WTC11 (cell line): ENCODE results near the gene SLC23A2. TPM values are rescaled to one million over a fixed set of nuclear protein-coding genes. Genes with fewer than 3 reads are reported as not detected.

Experiments used
- ATAC-seq: fragments of 200-7000 bp; cut with Tn5 transposase; 2 replicates; pipeline ENCODE4 v1.10.0; 2021; ENCODE audit warnings: mild to moderate bottlenecking, moderate library complexity
- CTCF ChIA-PET: fragments of 300-600 bp; sonication (Branson Sonifier 250); formaldehyde crosslinking; loops from one replicate; lab custom pipeline; 2021; ENCODE audit warnings: antibody characterized with exemption; lab: Charles Lee
- POLR2A ChIA-PET: fragments of 350-600 bp; sonication (Branson Sonifier 250); formaldehyde crosslinking; loops from one replicate; lab custom pipeline; 2021; ENCODE audit warnings: antibody characterized with exemption; lab: Charles Lee
- DNase-seq: peaks from one replicate; pipeline ENCODE4 v3.0.0; 2021; ENCODE audit warnings: low spot score
- H3K27ac Mint-ChIP-seq: 2 replicates; pipeline ENCODE4 v1.8.0; 2021; ENCODE audit warnings: mixed read lengths
- H3K27me3 Mint-ChIP-seq: 2 replicates; pipeline ENCODE4 v1.8.0; 2021; ENCODE audit warnings: low read depth, mild to moderate bottlenecking, moderate library complexity, mixed read lengths
- H3K36me3 Mint-ChIP-seq: 2 replicates; pipeline ENCODE4 v1.8.0; 2021; ENCODE audit warnings: mixed read lengths
- H3K4me1 Mint-ChIP-seq: 2 replicates; pipeline ENCODE4 v1.8.0; 2022; ENCODE audit warnings: mixed read lengths
- H3K4me3 Mint-ChIP-seq: 2 replicates; pipeline ENCODE4 v1.8.0; 2021; ENCODE audit warnings: mild to moderate bottlenecking, moderate library complexity, mixed read lengths
- H3K9me3 Mint-ChIP-seq: 2 replicates; pipeline ENCODE4 v1.8.0; 2021; ENCODE audit warnings: mixed read lengths
- CBFB ChIP-seq: sonication (generic); formaldehyde crosslinking; IDR thresholded peaks from 2 replicates; pipeline ENCODE4 v1.8.1; 2022; ENCODE audit warnings: mild to moderate bottlenecking, low read depth, missing genetic modification reagents
- NFYB ChIP-seq: sonication (generic); formaldehyde crosslinking; conservative IDR thresholded peaks from 2 replicates; pipeline ENCODE4 v1.8.0; 2022; ENCODE audit warnings: low read depth, missing genetic modification reagents
- NR1H2 ChIP-seq: sonication (generic); formaldehyde crosslinking; IDR thresholded peaks from 2 replicates; pipeline ENCODE4 v1.9.0; 2021; ENCODE audit warnings: mild to moderate bottlenecking, moderate library complexity, missing genetic modification reagents
- NR3C1 ChIP-seq: sonication (generic); formaldehyde crosslinking; conservative IDR thresholded peaks from 2 replicates; pipeline ENCODE4 v1.8.1; 2023; ENCODE audit warnings: low read depth, mild to moderate bottlenecking, missing genetic modification reagents
- RELA ChIP-seq: sonication (generic); formaldehyde crosslinking; IDR thresholded peaks from 2 replicates; pipeline ENCODE4 v1.8.1; 2022; ENCODE audit warnings: missing genetic modification reagents, mild to moderate bottlenecking, borderline replicate concordance
- SOX15 ChIP-seq: fragments of 250-450 bp; sonication (Bioruptor Pico); IDR thresholded peaks from 2 replicates; pipeline ENCODE4 v1.9.0; 2021; ENCODE audit warnings: mild to moderate bottlenecking
- TEAD1 ChIP-seq: sonication (generic); formaldehyde crosslinking; IDR thresholded peaks from 2 replicates; pipeline ENCODE4 v1.8.0; 2022; ENCODE audit warnings: mild to moderate bottlenecking, missing genetic modification reagents
- ZNF219 ChIP-seq: sonication (generic); formaldehyde crosslinking; IDR thresholded peaks from 2 replicates; pipeline ENCODE4 v1.8.0; 2023; ENCODE audit warnings: missing genetic modification reagents, mild to moderate bottlenecking, borderline replicate concordance
- ZNF263 ChIP-seq: sonication (generic); formaldehyde crosslinking; IDR thresholded peaks from 2 replicates; pipeline ENCODE4 v1.8.1; 2022; ENCODE audit warnings: low read depth, mild to moderate bottlenecking, moderate library complexity, missing genetic modification reagents
- total RNA-seq: library from RNA; stranded (reverse); gene quantifications from 3 replicates; pipeline ENCODE4 v1.2.3, GENCODE V29; 2021
- TF ChIP-seq, protein P1 (sequence below): sonication (generic); formaldehyde crosslinking; IDR thresholded peaks from 2 replicates; pipeline ENCODE4 v1.8.1; 2022; ENCODE audit warnings: mild to moderate bottlenecking, moderate library complexity, missing genetic modification reagents
- TF ChIP-seq, protein P2 (sequence below): fragments of 250-450 bp; sonication (Bioruptor Pico); IDR thresholded peaks from 2 replicates; pipeline ENCODE4 v1.8.0; 2021; ENCODE audit warnings: mild to moderate bottlenecking
- TF ChIP-seq, protein P3 (sequence below): sonication (generic); formaldehyde crosslinking; IDR thresholded peaks from 2 replicates; pipeline ENCODE4 v1.8.0; 2022; ENCODE audit warnings: mild to moderate bottlenecking, missing genetic modification reagents
- TF ChIP-seq, protein P4 (sequence below): sonication (generic); formaldehyde crosslinking; IDR thresholded peaks from 2 replicates; pipeline ENCODE4 v1.8.0; 2023; ENCODE audit warnings: missing genetic modification reagents
- TF ChIP-seq, protein P5 (sequence below): sonication (generic); formaldehyde crosslinking; IDR thresholded peaks from 2 replicates; pipeline ENCODE4 v1.8.1; 2023; ENCODE audit warnings: mild to moderate bottlenecking, missing genetic modification reagents, moderate library complexity
- TF ChIP-seq, protein P6 (sequence below): sonication (generic); formaldehyde crosslinking; IDR thresholded peaks from 2 replicates; pipeline ENCODE4 v1.8.0; 2022; ENCODE audit warnings: mild to moderate bottlenecking, missing genetic modification reagents
- TF ChIP-seq, protein P7 (sequence below): fragments of 200-600 bp; IDR thresholded peaks from 2 replicates; pipeline ENCODE4 v1.8.0; 2022; ENCODE audit warnings: antibody characterized with exemption

The SLC23A2 gene
- total RNA-seq, 1 experiment from 2014 or later, result 14.5 TPM

DNA sequence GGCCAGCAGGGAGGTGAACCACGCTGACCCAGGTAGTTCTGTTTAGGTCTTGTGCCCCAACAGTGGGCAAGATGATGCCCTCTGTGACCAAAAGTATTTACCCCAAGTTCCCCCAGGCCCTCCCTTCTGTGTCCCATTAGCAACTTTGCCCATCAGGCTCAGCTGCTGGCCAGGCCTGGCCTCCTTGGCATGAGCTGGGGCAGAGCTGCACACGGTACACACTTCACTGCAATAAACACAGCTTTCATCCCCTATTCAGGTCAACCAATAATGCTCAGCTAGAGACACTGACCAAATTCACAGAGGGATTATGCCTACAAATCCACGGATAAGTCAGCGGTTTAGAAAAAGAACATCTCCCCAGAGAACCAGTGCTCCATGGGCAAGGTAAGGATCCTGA is 103.7 kb downstream of the SLC23A2 start:
- CTCF ChIA-PET, result interaction anchor here (0.8 to 1.2 kb wide), 2 partner anchors 24 to 173 kb away, joined by 3 to 4 read pairs; no protein-coding TSS in a partner anchor
- no peaks in the 10 kb centered on the region for H3K9me3 Mint-ChIP-seq
- POLR2A ChIA-PET, result no interaction called here
- no peak for TF ChIP-seq CBFB (CRISPR knock-in tag)
- TF ChIP-seq, protein P1, sequence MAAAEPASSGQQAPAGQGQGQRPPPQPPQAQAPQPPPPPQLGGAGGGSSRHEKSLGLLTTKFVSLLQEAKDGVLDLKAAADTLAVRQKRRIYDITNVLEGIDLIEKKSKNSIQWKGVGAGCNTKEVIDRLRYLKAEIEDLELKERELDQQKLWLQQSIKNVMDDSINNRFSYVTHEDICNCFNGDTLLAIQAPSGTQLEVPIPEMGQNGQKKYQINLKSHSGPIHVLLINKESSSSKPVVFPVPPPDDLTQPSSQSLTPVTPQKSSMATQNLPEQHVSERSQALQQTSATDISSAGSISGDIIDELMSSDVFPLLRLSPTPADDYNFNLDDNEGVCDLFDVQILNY (CRISPR knock-in tag), result no peak
- TF ChIP-seq ZNF219, result no peak
- TF ChIP-seq RELA, result no peak
- TF ChIP-seq, protein P2, sequence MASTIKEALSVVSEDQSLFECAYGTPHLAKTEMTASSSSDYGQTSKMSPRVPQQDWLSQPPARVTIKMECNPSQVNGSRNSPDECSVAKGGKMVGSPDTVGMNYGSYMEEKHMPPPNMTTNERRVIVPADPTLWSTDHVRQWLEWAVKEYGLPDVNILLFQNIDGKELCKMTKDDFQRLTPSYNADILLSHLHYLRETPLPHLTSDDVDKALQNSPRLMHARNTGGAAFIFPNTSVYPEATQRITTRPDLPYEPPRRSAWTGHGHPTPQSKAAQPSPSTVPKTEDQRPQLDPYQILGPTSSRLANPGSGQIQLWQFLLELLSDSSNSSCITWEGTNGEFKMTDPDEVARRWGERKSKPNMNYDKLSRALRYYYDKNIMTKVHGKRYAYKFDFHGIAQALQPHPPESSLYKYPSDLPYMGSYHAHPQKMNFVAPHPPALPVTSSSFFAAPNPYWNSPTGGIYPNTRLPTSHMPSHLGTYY (CRISPR knock-in tag), result no peak
- TF ChIP-seq, protein P3, sequence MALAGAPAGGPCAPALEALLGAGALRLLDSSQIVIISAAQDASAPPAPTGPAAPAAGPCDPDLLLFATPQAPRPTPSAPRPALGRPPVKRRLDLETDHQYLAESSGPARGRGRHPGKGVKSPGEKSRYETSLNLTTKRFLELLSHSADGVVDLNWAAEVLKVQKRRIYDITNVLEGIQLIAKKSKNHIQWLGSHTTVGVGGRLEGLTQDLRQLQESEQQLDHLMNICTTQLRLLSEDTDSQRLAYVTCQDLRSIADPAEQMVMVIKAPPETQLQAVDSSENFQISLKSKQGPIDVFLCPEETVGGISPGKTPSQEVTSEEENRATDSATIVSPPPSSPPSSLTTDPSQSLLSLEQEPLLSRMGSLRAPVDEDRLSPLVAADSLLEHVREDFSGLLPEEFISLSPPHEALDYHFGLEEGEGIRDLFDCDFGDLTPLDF (CRISPR knock-in tag), result no peak
- TF ChIP-seq, protein P4, sequence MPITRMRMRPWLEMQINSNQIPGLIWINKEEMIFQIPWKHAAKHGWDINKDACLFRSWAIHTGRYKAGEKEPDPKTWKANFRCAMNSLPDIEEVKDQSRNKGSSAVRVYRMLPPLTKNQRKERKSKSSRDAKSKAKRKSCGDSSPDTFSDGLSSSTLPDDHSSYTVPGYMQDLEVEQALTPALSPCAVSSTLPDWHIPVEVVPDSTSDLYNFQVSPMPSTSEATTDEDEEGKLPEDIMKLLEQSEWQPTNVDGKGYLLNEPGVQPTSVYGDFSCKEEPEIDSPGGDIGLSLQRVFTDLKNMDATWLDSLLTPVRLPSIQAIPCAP (CRISPR knock-in tag), result no peak
- no peak for TF ChIP-seq NFYB
- TF ChIP-seq, protein P5, sequence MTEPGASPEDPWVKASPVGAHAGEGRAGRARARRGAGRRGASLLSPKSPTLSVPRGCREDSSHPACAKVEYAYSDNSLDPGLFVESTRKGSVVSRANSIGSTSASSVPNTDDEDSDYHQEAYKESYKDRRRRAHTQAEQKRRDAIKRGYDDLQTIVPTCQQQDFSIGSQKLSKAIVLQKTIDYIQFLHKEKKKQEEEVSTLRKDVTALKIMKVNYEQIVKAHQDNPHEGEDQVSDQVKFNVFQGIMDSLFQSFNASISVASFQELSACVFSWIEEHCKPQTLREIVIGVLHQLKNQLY (CRISPR knock-in tag), result no peak
- no peak for TF ChIP-seq SOX15 (CRISPR knock-in tag)
- no peak for TF ChIP-seq NR3C1 (CRISPR knock-in tag)
- no peak overlapping the region for H3K4me3 Mint-ChIP-seq
- peaks cover 8% of the 10 kb centered on the region; the same call in 1 of the 2 replicates for H3K36me3 Mint-ChIP-seq
- ATAC-seq, result no peak
- H3K4me1 Mint-ChIP-seq, result peaks cover 26% of the 10 kb centered on the region
- DNase-seq, result no peak
- H3K27ac Mint-ChIP-seq, result no peak overlapping the region
- H3K27me3 Mint-ChIP-seq, result no peaks in the 10 kb centered on the region

DNA sequence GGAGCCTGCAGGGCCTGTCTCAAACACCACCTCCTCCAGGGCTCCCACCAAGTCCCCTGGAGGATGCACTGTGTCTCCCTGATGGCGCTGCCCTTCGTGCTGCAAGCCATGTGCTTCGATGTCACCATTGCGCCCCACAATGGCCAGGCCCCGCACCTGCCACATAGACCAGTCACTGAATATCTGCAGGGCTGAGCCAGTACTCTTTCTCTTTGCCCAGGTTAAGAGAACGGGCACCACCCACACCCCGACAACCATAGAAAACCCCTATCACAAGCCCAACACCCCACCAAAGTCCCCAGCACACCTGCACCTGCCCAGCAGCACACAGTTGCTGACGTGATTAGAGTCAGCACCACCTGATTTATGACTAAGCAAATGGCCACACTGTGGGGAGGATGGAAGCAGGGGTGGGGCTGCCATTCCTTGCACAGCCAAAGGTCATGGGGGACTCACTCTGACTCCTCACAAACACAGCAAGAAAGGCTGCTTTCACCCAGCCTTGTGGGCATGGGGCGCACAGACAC is 104.3 kb downstream of the SLC23A2 start:
- H3K4me1 Mint-ChIP-seq, result peaks cover 26% of the 10 kb centered on the region

More for the DNA sequence above, 104.3 kb downstream of the SLC23A2 start:
- ChIA-PET CTCF (interaction anchor here (1.5 to 1.7 kb wide), 2 partner anchors 135 to 204 kb away, joined by 3 to 4 read pairs; no protein-coding TSS in a partner anchor), POLR2A (no interaction called here)
- DNase-seq (peak; percentile 75), ATAC-seq (peak; percentile 89)
- Mint-ChIP-seq H3K36me3 (peaks cover 8% of the 10 kb centered on the region; the same call in 1 of the 2 replicates), H3K27me3 (no peaks in the 10 kb centered on the region), H3K9me3 (no peaks in the 10 kb centered on the region), H3K27ac (no peak overlapping the region)
- TF ChIP-seq CBFB (CRISPR knock-in tag) (no peak), SOX15 (CRISPR knock-in tag) (no peak), ZNF263 (CRISPR knock-in tag) (no peak), TEAD1 (no peak), NR1H2 (CRISPR knock-in tag) (no peak)
- TF ChIP-seq, protein P6, sequence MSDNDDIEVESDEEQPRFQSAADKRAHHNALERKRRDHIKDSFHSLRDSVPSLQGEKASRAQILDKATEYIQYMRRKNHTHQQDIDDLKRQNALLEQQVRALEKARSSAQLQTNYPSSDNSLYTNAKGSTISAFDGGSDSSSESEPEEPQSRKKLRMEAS (CRISPR knock-in tag), result peak; percentile 95
- TF ChIP-seq, protein P7, sequence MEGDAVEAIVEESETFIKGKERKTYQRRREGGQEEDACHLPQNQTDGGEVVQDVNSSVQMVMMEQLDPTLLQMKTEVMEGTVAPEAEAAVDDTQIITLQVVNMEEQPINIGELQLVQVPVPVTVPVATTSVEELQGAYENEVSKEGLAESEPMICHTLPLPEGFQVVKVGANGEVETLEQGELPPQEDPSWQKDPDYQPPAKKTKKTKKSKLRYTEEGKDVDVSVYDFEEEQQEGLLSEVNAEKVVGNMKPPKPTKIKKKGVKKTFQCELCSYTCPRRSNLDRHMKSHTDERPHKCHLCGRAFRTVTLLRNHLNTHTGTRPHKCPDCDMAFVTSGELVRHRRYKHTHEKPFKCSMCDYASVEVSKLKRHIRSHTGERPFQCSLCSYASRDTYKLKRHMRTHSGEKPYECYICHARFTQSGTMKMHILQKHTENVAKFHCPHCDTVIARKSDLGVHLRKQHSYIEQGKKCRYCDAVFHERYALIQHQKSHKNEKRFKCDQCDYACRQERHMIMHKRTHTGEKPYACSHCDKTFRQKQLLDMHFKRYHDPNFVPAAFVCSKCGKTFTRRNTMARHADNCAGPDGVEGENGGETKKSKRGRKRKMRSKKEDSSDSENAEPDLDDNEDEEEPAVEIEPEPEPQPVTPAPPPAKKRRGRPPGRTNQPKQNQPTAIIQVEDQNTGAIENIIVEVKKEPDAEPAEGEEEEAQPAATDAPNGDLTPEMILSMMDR, result peak; percentile 20; the same call in 1 of the 2 replicates
- TF ChIP-seq, all 79 proteins: peak for 2
- no peak overlapping the region for H3K4me3 Mint-ChIP-seq
